Endothelial cell of umbilical vein (primary cell): Measurements from ENCODE around the gene IL13RA1.

Source experiments
- EZH2 ChIP-seq: IDR thresholded peaks from 2 replicates; pipeline ENCODE4 v1.6.1; 2012; ENCODE audit warnings: borderline replicate concordance, low read depth, mild to moderate bottlenecking, moderate library complexity, low read length, inconsistent platforms; ENCODE audit not compliant: severe bottlenecking
- FOS ChIP-seq: IDR thresholded peaks from 2 replicates; pipeline ENCODE4 v1.6.1; 2011; ENCODE audit warnings: mild to moderate bottlenecking, low read length, moderate library complexity, borderline replicate concordance; ENCODE audit not compliant: insufficient read depth
- GATA2 ChIP-seq: IDR thresholded peaks from 2 replicates; pipeline ENCODE4 v1.7.0; 2011; ENCODE audit warnings: low read depth, mild to moderate bottlenecking, moderate library complexity, mixed read lengths, low read length; ENCODE audit not compliant: insufficient read length, insufficient read depth
- JUN ChIP-seq: IDR thresholded peaks from 2 replicates; pipeline ENCODE4 v1.6.1; 2011; ENCODE audit warnings: borderline replicate concordance, low read depth; ENCODE audit not compliant: insufficient read length, insufficient read depth
- MYC ChIP-seq: IDR thresholded peaks from one replicate; pipeline ENCODE4 v1.6.1; 2011; ENCODE audit warnings: mild to moderate bottlenecking, low read depth, low read length
- POLR2A ChIP-seq: IDR thresholded peaks from 2 replicates; pipeline ENCODE4 v1.6.1; 2012; ENCODE audit warnings: low read depth, mild to moderate bottlenecking, control low read depth, low read length
- POLR2AphosphoS5 ChIP-seq: IDR thresholded peaks from 2 replicates; pipeline ENCODE4 v1.6.1; 2012; ENCODE audit warnings: low read depth, mild to moderate bottlenecking, control low read depth, low read length, moderate library complexity; ENCODE audit not compliant: insufficient read depth
- TF ChIP-seq, protein P1 (sequence below), 2 donors: IDR thresholded peaks; 1 replicate in 1 of 2; 2 replicates in 1 of 2; pipeline ENCODE4 v1.5.1; 2011; ENCODE audit warnings: low read length in 2 of 2, mild to moderate bottlenecking in 2 of 2, moderate library complexity in 2 of 2, control low read depth in 1 of 2, inconsistent platforms in 1 of 2, low read depth in 1 of 2; ENCODE audit not compliant: insufficient read depth in 1 of 2; ENCODE audit errors: extremely low read depth in 1 of 2
- TF ChIP-seq, protein P2 (sequence below): IDR thresholded peaks from 2 replicates; pipeline ENCODE4 v1.6.1; 2011; ENCODE audit not compliant: insufficient read depth, insufficient read length

DNA sequence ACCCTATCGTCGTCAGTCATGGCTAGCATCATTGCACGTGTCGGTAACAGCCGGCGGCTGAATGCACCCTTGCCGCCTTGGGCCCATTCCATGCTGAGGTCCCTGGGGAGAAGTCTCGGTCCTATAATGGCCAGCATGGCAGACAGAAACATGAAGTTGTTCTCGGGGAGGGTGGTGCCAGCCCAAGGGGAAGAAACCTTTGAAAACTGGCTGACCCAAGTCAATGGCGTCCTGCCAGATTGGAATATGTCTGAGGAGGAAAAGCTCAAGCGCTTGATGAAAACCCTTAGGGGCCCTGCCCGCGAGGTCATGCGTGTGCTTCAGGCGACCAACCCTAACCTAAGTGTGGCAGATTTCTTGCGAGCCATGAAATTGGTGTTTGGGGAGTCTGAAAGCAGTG is 97.8 kb downstream of the IL13RA1 start:
- TF ChIP-seq POLR2A (no peak), MYC (no peak), EZH2 (no peak), POLR2AphosphoS5 (no peak), JUN (no peak), GATA2 (no peak), FOS (no peak)
- TF ChIP-seq, protein P1, sequence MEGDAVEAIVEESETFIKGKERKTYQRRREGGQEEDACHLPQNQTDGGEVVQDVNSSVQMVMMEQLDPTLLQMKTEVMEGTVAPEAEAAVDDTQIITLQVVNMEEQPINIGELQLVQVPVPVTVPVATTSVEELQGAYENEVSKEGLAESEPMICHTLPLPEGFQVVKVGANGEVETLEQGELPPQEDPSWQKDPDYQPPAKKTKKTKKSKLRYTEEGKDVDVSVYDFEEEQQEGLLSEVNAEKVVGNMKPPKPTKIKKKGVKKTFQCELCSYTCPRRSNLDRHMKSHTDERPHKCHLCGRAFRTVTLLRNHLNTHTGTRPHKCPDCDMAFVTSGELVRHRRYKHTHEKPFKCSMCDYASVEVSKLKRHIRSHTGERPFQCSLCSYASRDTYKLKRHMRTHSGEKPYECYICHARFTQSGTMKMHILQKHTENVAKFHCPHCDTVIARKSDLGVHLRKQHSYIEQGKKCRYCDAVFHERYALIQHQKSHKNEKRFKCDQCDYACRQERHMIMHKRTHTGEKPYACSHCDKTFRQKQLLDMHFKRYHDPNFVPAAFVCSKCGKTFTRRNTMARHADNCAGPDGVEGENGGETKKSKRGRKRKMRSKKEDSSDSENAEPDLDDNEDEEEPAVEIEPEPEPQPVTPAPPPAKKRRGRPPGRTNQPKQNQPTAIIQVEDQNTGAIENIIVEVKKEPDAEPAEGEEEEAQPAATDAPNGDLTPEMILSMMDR (IDR thresholded peaks at IDR 0.05; ENCODE audit: extremely low read depth in 1 of 2, insufficient read depth in 1 of 2, low read depth in 1 of 2, low read length in 2 of 2) = no peak
- TF ChIP-seq, protein P2, sequence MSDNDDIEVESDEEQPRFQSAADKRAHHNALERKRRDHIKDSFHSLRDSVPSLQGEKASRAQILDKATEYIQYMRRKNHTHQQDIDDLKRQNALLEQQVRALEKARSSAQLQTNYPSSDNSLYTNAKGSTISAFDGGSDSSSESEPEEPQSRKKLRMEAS = no peak
